Keratinocyte (primary cell): ENCODE data around the gene QSOX1. TPM values are rescaled to one million over a fixed set of nuclear protein-coding genes. Genes with fewer than 3 reads are reported as not detected.

Source experiments
- DNase-seq: peaks from one replicate; pipeline ENCODE4 v3.0.0-alpha.2; 2011; ENCODE audit warnings: low read depth, missing footprints, low spot score
- FAIRE-seq: peaks from 2 replicates; lab custom pipeline; 2011; peaks lifted over from hg19 to GRCh38; lab: Jason Lieb, UNC
- H2AFZ ChIP-seq: 2 replicates; pipeline ENCODE4 v1.6.0; 2012; ENCODE audit warnings: low read length, control low read depth, inconsistent platforms; ENCODE audit not compliant: control insufficient read depth
- H3K27ac ChIP-seq: 2 replicates; pipeline ENCODE4 v1.5.1; 2011; ENCODE audit warnings: low read length; ENCODE audit not compliant: control insufficient read depth, insufficient read depth
- H3K27me3 ChIP-seq: 3 replicates; pipeline ENCODE4 v1.6.0; 2011; ENCODE audit warnings: low read length; ENCODE audit not compliant: control insufficient read depth, insufficient read depth; ENCODE audit errors: extremely low read depth
- H3K36me3 ChIP-seq, 2 experiments: 2 replicates in 1 of 2; 3 replicates in 1 of 2; pipeline ENCODE4 v1.5.1; 2011; ENCODE audit warnings: low read length in 2 of 2, mild to moderate bottlenecking in 1 of 2; ENCODE audit not compliant: control insufficient read depth in 2 of 2, insufficient read depth in 2 of 2; ENCODE audit errors: extremely low read depth in 1 of 2
- H3K4me1 ChIP-seq: 3 replicates; pipeline ENCODE4 v1.5.1; 2011; ENCODE audit warnings: low read length; ENCODE audit not compliant: control insufficient read depth, insufficient read depth; ENCODE audit errors: extremely low read depth
- H3K4me2 ChIP-seq: 3 replicates; pipeline ENCODE4 v1.6.0; 2011; ENCODE audit warnings: low read depth, low read length; ENCODE audit not compliant: control insufficient read depth, insufficient read depth; ENCODE audit errors: extremely low read depth
- H3K4me3 ChIP-seq, 3 experiments: fragments of 200-600 bp in 1 of 3; sonication (generic) in 1 of 3; 2 replicates in 2 of 3; 3 replicates in 1 of 3; pipeline ENCODE4 v1.5.1; 2011 to 2016; ENCODE audit warnings: low read length in 3 of 3, mild to moderate bottlenecking in 3 of 3, control low read depth in 2 of 3, inconsistent platforms in 1 of 3, low read depth in 1 of 3, mixed read lengths in 1 of 3, mixed run types in 1 of 3, moderate library complexity in 1 of 3; ENCODE audit not compliant: control insufficient read depth in 2 of 3, insufficient read depth in 2 of 3; ENCODE audit errors: extremely low read depth in 1 of 3
- H3K79me2 ChIP-seq: 2 replicates; pipeline ENCODE4 v1.6.0; 2012; ENCODE audit warnings: low read length; ENCODE audit not compliant: control insufficient read depth, insufficient read depth
- H3K9ac ChIP-seq: 3 replicates; pipeline ENCODE4 v1.6.0; 2011; ENCODE audit warnings: low read length; ENCODE audit not compliant: control insufficient read depth, insufficient read depth; ENCODE audit errors: extremely low read depth
- H3K9me1 ChIP-seq: 3 replicates; pipeline ENCODE4 v1.6.0; 2011; ENCODE audit warnings: low read length; ENCODE audit not compliant: control insufficient read depth, insufficient read depth; ENCODE audit errors: extremely low read depth
- H3K9me3 ChIP-seq: 2 replicates; pipeline ENCODE4 v1.5.1; 2012; ENCODE audit warnings: low read depth, low read length; ENCODE audit not compliant: control insufficient read depth
- H4K20me1 ChIP-seq: 3 replicates; pipeline ENCODE4 v1.6.0; 2011; ENCODE audit warnings: low read length; ENCODE audit not compliant: control insufficient read depth, insufficient read depth; ENCODE audit errors: extremely low read depth
- EZH2 ChIP-seq: IDR thresholded peaks from one replicate; pipeline ENCODE4 v1.6.1; 2012; ENCODE audit warnings: inconsistent platforms, mild to moderate bottlenecking, low read length, moderate library complexity
- dilution Hi-C: fragments of 300-500 bp; cut with MboI; formaldehyde crosslinking; loops from one replicate; pipeline ENCODE4 v1.7.0; 2020; ENCODE audit warnings: low sequenced_read_pairs; ENCODE audit not compliant: extremely low pct_ligation_motif_present
- polyA plus RNA-seq, 5 experiments: library from polyadenylated mRNA; depleted of rRNA in 3 of 5; stranded (reverse) in 3 of 5; stranded (forward) in 1 of 5; unstranded in 1 of 5; fragments of >200 nt; gene quantifications; 1 replicate in 1 of 5; 2 replicates in 3 of 5; 3 replicates in 1 of 5; pipeline versions ENCODE4 v1.2.1 to v1.2.3, GENCODE V29; 2011 to 2012; ENCODE audit warnings: missing spikeins in 2 of 5, low read depth in 1 of 5, low replicate concordance in 1 of 5
- TF ChIP-seq, protein P1 (sequence below), 3 experiments: IDR thresholded peaks in 1 of 3; conservative IDR thresholded peaks in 1 of 3; optimal IDR thresholded peaks in 1 of 3; 2 replicates in 2 of 3; 3 replicates in 1 of 3; pipeline versions ENCODE3 to v1.5.1; 2011; ENCODE audit warnings: low read length in 3 of 3, mild to moderate bottlenecking in 3 of 3, moderate library complexity in 2 of 3, control low read depth in 1 of 3, inconsistent platforms in 1 of 3; ENCODE audit not compliant: insufficient read depth in 2 of 3; ENCODE audit errors: extremely low read depth in 1 of 3

QSOX1 gene
- polyA plus RNA-seq, 1 donor (not counting 4 experiments of a cell fraction or from before 2014, with no cell fraction given) = 57.6 TPM

DNA sequence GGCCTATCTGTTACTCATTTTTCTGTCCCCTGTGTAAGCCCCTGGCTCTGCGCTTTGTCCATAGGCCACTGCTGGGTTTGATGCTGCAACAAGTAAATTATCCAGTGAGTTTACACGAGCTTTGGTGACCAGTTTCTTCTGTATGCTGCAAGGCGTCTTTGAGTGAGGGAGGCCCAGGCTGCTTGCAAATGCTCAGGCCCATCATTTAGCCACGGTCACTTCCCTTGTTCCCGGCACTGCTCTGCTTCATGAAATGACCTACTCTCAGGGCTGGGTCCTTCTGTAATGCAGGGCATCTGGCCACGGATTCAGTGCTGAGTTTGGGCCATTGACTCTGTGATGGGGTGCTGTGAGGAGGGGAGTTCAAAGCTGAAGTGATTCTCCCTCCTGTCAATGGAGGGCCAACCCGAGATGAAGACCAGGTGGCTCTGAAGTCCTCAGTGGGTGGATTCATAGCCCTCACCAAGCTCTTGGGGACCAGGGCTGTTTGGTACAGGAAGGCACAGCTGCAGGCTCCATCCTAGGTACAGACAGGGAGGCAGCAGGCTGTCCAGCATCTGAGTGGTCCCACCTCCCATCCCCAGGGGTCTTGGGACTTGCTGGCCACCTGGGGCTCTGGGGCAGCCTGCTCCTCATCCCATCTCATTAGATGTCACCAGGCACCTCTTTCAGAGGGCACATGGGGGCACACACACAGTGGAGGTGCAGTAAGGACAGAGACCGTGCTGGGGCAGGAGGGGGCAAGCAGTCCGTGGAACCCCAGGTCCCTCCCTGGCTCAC lies 97.0 kb downstream of the QSOX1 start:
- Histone ChIP-seq H3K9me1 (no peaks in the 10 kb centered on the region), H3K4me1 (no peaks in the 10 kb centered on the region)
- dilution Hi-C loops = no loop called here

DNA sequence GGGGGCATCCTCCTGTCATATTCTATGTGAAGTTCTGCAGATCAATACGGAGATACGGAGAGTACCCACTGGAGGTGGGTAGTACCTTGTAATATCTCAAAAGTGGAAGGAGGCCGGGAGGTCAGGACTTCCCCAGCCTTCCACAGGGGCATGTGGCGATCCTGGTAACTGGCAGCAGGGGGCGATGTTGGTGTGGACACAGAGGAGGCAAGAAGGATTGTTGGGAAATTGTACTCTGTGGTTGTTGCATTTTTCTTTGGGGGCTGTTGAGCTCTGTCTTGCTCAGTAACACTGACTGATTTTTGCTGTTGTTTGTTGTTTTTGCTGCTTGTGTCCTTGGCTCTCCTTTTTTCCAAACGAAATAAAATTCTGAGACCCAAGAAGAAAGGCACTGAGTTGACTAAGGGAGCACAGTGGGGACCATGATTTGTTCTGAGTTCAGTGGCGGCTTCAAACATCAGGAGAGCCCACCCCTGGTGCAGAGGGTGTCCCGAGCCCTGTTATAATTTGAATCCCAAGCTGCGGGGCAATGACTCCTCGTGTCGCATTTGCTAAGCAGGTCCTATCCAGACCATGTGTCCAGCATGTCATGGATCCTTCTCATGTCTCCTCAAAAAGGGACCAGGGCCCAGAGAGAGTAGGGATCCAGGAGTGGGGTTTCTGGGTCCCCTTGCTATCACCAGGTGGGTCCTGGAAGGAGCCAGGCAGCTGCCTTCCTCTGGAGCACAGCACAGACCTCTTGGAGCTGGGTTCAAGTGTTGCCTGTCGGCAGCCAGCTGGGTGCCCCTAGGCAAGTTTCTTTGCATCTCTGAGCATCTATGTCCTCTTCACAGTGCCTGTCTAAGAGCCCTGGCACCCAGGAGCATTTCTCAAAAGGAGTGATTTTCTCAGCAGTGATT lies 98.2 kb downstream of the QSOX1 start:
- peaks cover 14% of the 10 kb centered on the region for H3K27me3 ChIP-seq
- no peaks in the 10 kb centered on the region for H3K79me2 ChIP-seq
- TF ChIP-seq EZH2 = no peak
- TF ChIP-seq, protein P1, sequence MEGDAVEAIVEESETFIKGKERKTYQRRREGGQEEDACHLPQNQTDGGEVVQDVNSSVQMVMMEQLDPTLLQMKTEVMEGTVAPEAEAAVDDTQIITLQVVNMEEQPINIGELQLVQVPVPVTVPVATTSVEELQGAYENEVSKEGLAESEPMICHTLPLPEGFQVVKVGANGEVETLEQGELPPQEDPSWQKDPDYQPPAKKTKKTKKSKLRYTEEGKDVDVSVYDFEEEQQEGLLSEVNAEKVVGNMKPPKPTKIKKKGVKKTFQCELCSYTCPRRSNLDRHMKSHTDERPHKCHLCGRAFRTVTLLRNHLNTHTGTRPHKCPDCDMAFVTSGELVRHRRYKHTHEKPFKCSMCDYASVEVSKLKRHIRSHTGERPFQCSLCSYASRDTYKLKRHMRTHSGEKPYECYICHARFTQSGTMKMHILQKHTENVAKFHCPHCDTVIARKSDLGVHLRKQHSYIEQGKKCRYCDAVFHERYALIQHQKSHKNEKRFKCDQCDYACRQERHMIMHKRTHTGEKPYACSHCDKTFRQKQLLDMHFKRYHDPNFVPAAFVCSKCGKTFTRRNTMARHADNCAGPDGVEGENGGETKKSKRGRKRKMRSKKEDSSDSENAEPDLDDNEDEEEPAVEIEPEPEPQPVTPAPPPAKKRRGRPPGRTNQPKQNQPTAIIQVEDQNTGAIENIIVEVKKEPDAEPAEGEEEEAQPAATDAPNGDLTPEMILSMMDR (optimal IDR thresholded peaks at IDR 0.05 in 1 of 3, IDR thresholded peaks at IDR 0.05 in 1 of 3, conservative IDR thresholded peaks at IDR 0.05 in 1 of 3; ENCODE audit: extremely low read depth in 1 of 3, insufficient read depth in 2 of 3, low read length in 3 of 3) = peak; percentile 92 to 96 (median 96)
- no peak overlapping the region for H3K27ac ChIP-seq
- no peaks in the 10 kb centered on the region for H3K9me1 ChIP-seq
- no peaks in the 10 kb centered on the region for H3K36me3 ChIP-seq
- H3K4me1 ChIP-seq = no peaks in the 10 kb centered on the region
- H3K9ac ChIP-seq = no peak overlapping the region
- no peaks in the 10 kb centered on the region for H3K9me3 ChIP-seq
- no peak overlapping the region for H2AFZ ChIP-seq
- H4K20me1 ChIP-seq = no peaks in the 10 kb centered on the region
- dilution Hi-C loops = no loop called here
- peak; percentile 62 for FAIRE-seq
- no peak overlapping the region for H3K4me3 ChIP-seq
- DNase-seq = peak; percentile 42
- no peak overlapping the region for H3K4me2 ChIP-seq

More for the DNA sequence above, 97.0 kb downstream of the QSOX1 start:
- peaks cover 9% of the 10 kb centered on the region for H3K27me3 ChIP-seq
- no peak overlapping the region for H3K9ac ChIP-seq
- no peaks in the 10 kb centered on the region for H3K36me3 ChIP-seq
- TF ChIP-seq EZH2 = no peak
- TF ChIP-seq, protein P1 (optimal IDR thresholded peaks at IDR 0.05 in 1 of 3, IDR thresholded peaks at IDR 0.05 in 1 of 3, conservative IDR thresholded peaks at IDR 0.05 in 1 of 3; ENCODE audit: extremely low read depth in 1 of 3, insufficient read depth in 2 of 3, low read length in 3 of 3) = no peak
- no peak overlapping the region for H3K4me2 ChIP-seq
- H2AFZ ChIP-seq = no peak overlapping the region
- no peaks in the 10 kb centered on the region for H4K20me1 ChIP-seq
- no peak overlapping the region for H3K4me3 ChIP-seq
- no peak overlapping the region for H3K27ac ChIP-seq
- FAIRE-seq = no peak
- H3K79me2 ChIP-seq = no peaks in the 10 kb centered on the region
- no peaks in the 10 kb centered on the region for H3K9me3 ChIP-seq
- DNase-seq = no peak

Other genes starting within 250 kb of the QSOX1 start
- gene CEP350, start 200.1 kb upstream of the QSOX1 start, polyA plus RNA-seq = 7.5 to 12.0 TPM (median 8.2 TPM) in 3 replicates
- not detected in 3 replicates for gene LHX4, start 75.4 kb downstream of the QSOX1 start, polyA plus RNA-seq